ENCODE data around the gene PTPRE. TPM values are rescaled to one million over a fixed set of nuclear protein-coding genes. Genes with fewer than 3 reads are reported as not detected.
A peak's percentile ranks its signal among the peaks of the same experiment; 100 is the strongest.

PTPRE gene
- total RNA-seq, 2 donors from 2014 or later, result 32.7 to 54.1 TPM

DNA sequence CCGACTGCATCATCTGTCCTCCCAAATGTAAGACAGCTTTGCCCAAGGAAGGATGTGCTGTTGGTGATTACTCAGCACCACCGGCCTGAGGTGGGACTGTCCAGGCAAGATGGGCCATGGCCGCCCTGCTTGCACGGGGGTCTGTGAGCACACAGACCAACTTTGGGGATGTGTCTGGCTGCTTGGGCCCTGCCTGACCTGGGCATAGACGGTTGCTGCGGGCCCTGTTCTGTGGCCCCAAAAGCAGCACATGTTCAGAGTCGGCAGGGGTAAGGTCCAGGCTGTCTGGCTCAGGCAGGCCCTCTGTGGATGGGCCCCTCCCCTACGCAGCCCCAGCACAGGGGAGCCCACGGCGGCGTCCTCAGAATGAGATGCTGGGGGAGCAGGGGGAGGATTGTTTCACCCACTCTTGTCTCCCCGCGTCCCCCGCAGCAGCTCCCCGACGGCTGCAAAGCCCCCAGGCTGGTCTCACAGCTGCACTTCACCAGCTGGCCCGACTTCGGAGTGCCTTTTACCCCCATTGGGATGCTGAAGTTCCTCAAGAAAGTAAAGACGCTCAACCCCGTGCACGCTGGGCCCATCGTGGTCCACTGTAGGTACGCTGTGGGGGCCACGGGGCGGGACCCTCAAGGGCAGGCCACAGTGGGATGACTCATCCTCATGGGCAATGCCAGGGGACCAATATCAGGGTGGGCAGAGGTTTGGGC lies 160.9 kb downstream of the PTPRE start:
- peaks cover 97% of the 10 kb centered on the region for H3K36me3 Mint-ChIP-seq (ENCODE audit: low read depth)
- H3K4me1 Mint-ChIP-seq, result peaks cover 42% of the 10 kb centered on the region
- no peaks in the 10 kb centered on the region for H3K27me3 Mint-ChIP-seq
- peaks cover 4% of the 10 kb centered on the region for H3K9me3 Mint-ChIP-seq
- ATAC-seq (replicated peaks), result no peak
- no peak overlapping the region for H3K4me3 Mint-ChIP-seq
- no peak overlapping the region for H3K27ac Mint-ChIP-seq

DNA sequence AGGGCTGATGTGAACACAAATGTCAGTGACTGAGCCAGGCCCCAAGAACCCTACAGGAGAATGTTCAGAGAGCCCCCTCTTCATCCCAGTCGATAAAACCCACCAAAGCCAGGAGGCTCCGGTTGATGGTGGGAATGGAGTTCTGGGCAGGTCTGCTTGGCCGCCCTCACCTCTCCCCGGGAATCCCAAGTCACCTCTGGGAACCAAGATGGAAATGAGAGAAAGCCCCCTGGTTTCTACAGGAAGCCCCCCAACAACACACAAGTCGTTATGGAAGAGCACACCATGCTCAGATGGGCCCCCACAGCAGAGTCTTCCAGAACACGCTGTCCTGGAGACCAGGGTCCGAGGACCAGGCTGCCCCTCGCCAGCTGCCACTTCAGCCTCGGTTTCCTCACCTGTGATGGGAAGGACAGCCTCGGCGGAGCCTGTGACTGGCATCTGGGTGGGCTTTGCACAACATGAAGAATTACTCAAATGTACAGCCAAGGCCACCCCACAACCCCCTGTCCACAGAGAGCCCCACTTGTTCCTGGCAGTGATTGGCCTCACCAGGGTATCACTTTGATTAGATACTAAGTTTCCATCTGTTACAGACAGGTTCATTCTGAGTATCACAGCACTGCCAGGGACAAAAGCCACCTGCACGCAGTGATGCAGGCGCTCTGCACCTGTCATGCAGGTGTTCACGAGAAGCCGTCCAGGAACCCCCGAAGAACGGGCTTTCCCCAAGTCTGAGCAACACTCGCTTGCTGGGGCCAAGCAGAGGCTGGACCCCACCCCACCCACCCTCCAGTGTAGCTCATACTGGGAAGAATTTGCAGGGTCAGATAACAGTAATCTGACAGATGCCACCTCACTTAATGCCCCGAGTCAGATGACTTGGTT lies 161.7 kb downstream of the PTPRE start:
- H3K27ac Mint-ChIP-seq, result no peak overlapping the region
- H3K9me3 Mint-ChIP-seq, result peaks cover 4% of the 10 kb centered on the region
- no peaks in the 10 kb centered on the region for H3K27me3 Mint-ChIP-seq
- no peak overlapping the region for H3K4me3 Mint-ChIP-seq
- peaks cover 37% of the 10 kb centered on the region for H3K4me1 Mint-ChIP-seq
- H3K36me3 Mint-ChIP-seq (ENCODE audit: low read depth), result peaks cover 97% of the 10 kb centered on the region
- no peak for ATAC-seq (replicated peaks)

DNA sequence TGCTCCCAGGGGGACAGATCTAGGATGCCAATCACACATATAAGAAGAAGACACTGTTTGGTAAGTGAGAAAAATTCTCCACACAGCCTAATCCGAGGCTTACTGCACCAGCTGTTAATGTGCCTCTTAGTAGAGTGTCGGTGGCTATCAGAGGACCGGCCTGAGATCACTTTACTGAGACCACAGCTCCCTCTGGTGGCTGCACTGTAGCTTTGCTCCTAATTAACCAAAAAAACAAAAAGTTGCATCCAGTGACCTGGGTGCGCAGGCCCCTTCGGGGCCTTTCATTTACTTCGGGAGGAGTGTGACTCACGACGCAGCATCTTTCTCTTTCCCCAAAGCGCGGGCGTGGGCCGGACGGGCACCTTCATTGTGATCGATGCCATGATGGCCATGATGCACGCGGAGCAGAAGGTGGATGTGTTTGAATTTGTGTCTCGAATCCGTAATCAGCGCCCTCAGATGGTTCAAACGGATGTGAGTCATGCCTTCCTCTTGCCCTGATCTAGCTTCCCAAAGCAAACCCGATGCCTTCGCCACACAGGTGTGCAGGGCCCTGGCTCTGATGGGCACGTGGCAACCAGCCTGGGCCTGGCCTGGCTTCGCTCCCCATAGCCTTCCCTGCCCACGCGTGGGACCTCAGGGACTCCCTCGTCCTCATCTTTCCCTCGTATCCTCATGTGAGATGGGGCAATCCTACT lies 162.6 kb downstream of the PTPRE start:
- peaks cover 4% of the 10 kb centered on the region for H3K9me3 Mint-ChIP-seq
- H3K27ac Mint-ChIP-seq, result peak overlapping the region; percentile 64
- H3K27me3 Mint-ChIP-seq, result no peaks in the 10 kb centered on the region

DNA sequence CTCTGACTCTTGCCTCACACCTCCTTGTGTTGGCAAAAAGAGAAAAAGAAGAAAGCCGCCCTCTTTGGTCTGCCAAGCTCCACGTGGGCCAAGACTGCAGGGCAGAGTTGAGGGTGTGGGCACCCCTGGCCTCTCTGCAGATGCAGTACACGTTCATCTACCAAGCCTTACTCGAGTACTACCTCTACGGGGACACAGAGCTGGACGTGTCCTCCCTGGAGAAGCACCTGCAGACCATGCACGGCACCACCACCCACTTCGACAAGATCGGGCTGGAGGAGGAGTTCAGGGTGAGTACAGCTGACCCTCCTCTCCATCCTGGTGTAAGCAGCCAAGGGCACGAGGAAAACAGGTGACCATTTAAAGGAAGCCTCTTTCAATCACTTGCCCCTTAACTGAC lies 163.3 kb downstream of the PTPRE start:
- H3K9me3 Mint-ChIP-seq, result peaks cover 4% of the 10 kb centered on the region
- no peak for ATAC-seq (replicated peaks)
- H3K36me3 Mint-ChIP-seq (ENCODE audit: low read depth), result peaks cover 97% of the 10 kb centered on the region
- peak overlapping the region; percentile 64 for H3K27ac Mint-ChIP-seq
- no peaks in the 10 kb centered on the region for H3K27me3 Mint-ChIP-seq
- no peak overlapping the region for H3K4me3 Mint-ChIP-seq
- H3K4me1 Mint-ChIP-seq, result peaks cover 33% of the 10 kb centered on the region

More for the DNA sequence above, 162.6 kb downstream of the PTPRE start:
- Mint-ChIP-seq H3K4me3 (no peak overlapping the region), H3K36me3 (ENCODE audit: low read depth) (peaks cover 97% of the 10 kb centered on the region), H3K4me1 (peaks cover 34% of the 10 kb centered on the region)
- ATAC-seq (replicated peaks), result peak; percentile 23

- no peak for ATAC-seq (replicated peaks)
- Mint-ChIP-seq H3K36me3 (ENCODE audit: low read depth) (peaks cover 97% of the 10 kb centered on the region), H3K27ac (peak overlapping the region; percentile 50), H3K9me3 (peaks cover 4% of the 10 kb centered on the region), H3K27me3 (no peaks in the 10 kb centered on the region), H3K4me1 (peaks cover 30% of the 10 kb centered on the region), H3K4me3 (no peak overlapping the region)
These were observed 164.0 kb downstream of the PTPRE start for GRCh38 chr10:128070721-128071416.

DNA sequence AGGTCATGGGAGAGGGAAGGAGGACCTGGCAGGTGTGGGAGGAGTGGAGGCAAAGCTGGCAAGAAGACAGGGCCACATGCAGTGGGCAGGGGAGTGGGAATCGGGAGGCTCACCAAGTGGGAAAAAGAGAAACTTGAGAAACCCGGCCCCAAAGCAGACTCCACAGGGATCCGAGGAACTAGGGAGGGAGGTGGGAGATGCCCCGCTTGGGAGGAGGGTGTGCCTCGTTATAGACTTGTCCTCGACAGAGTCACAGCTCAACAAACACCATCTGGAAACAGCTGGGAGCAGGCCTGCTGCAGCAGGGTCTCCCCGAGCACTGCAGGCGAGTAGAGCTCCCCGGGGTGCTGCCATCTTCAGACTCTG lies 164.5 kb downstream of the PTPRE start:
- Mint-ChIP-seq H3K27ac (peak overlapping the region; percentile 50), H3K4me3 (no peak overlapping the region), H3K4me1 (peaks cover 25% of the 10 kb centered on the region), H3K36me3 (ENCODE audit: low read depth) (peaks cover 97% of the 10 kb centered on the region), H3K9me3 (peaks cover 4% of the 10 kb centered on the region), H3K27me3 (no peaks in the 10 kb centered on the region)
- ATAC-seq (replicated peaks), result no peak

GRCh38 chr10:128072046-128072445 lies 165.1 kb downstream of the PTPRE start:
- H3K9me3 Mint-ChIP-seq, result peaks cover 2% of the 10 kb centered on the region
- no peak for ATAC-seq (replicated peaks)
- H3K27ac Mint-ChIP-seq, result no peak overlapping the region
- H3K4me3 Mint-ChIP-seq, result no peak overlapping the region
- peaks cover 18% of the 10 kb centered on the region for H3K4me1 Mint-ChIP-seq
- H3K27me3 Mint-ChIP-seq, result no peaks in the 10 kb centered on the region
- H3K36me3 Mint-ChIP-seq (ENCODE audit: low read depth), result peaks cover 97% of the 10 kb centered on the region

- no peak for ATAC-seq (replicated peaks)
- peaks cover 14% of the 10 kb centered on the region for H3K4me1 Mint-ChIP-seq
- no peaks in the 10 kb centered on the region for H3K9me3 Mint-ChIP-seq
- H3K27me3 Mint-ChIP-seq, result no peaks in the 10 kb centered on the region
- peaks cover 98% of the 10 kb centered on the region for H3K36me3 Mint-ChIP-seq (ENCODE audit: low read depth)
- H3K4me3 Mint-ChIP-seq, result no peak overlapping the region
- no peak overlapping the region for H3K27ac Mint-ChIP-seq
These were observed 166.2 kb downstream of the PTPRE start for GRCh38 chr10:128072941-128073645.

GRCh38 chr10:128073890-128074289 lies 167.0 kb downstream of the PTPRE start:
- ATAC-seq (replicated peaks), result no peak
- no peaks in the 10 kb centered on the region for H3K9me3 Mint-ChIP-seq
- no peak overlapping the region for H3K27ac Mint-ChIP-seq
- H3K4me1 Mint-ChIP-seq, result peaks cover 14% of the 10 kb centered on the region
- peaks cover 99% of the 10 kb centered on the region for H3K36me3 Mint-ChIP-seq (ENCODE audit: low read depth)
- no peaks in the 10 kb centered on the region for H3K27me3 Mint-ChIP-seq
- H3K4me3 Mint-ChIP-seq, result no peak overlapping the region

DNA sequence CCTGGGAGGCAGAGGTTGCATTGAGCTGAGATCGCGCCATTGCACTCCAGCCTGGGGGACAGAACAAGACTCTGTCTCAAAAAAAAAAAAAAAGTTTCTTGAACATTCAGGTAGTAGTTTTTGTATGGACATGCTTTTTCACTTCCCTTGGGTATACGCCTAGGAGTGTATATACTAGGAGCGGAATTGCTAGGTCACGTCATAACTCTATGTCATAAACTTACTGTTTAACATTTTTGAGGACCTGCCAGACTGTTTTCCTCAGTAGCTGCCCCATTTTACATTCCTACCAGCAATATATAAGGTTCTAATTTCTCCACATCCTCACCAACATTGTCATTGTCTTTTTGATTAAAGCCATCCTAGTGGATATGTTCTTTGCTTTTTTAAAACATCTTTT lies 167.7 kb downstream of the PTPRE start:
- no peak overlapping the region for H3K27ac Mint-ChIP-seq

DNA sequence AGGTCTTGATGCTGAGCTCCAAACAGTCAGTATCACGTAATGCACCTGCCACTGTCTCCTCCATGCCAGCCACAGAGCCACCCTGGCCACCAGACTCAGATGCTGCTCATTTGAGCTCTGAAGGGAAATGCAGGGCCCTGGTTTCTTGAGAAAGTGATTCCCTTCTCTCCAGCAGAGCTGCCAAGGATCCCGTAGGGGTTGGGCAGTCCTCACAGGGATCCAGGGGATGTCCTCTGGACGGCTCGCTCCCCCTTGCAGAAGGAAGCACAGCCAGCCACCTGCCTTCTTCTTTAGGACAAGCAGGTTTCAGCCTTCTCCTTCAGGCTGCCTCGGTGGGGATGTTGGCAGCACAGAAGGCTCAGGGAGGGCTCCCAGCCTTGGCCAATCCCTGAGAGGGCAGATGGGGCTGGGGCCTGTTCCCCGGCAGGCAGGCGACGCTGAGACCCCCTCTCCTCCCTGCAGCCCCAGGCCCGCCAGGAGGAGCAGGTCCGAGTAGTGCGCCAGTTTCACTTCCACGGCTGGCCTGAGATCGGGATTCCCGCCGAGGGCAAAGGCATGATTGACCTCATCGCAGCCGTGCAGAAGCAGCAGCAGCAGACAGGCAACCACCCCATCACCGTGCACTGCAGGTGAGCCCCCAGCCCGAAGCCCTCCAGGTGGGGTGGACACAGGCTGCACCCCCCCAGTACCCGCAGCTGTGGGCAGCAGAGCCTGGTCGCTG lies 170.4 kb downstream of the PTPRE start:
- peaks cover 99% of the 10 kb centered on the region for H3K36me3 Mint-ChIP-seq (ENCODE audit: low read depth)
- no peaks in the 10 kb centered on the region for H3K27me3 Mint-ChIP-seq
- no peak for ATAC-seq (replicated peaks)
- H3K9me3 Mint-ChIP-seq, result no peaks in the 10 kb centered on the region
- H3K4me1 Mint-ChIP-seq, result peaks cover 14% of the 10 kb centered on the region
- H3K4me3 Mint-ChIP-seq, result no peak overlapping the region
- no peak overlapping the region for H3K27ac Mint-ChIP-seq

More for the DNA sequence above, 167.7 kb downstream of the PTPRE start:
- H3K9me3 Mint-ChIP-seq, result no peaks in the 10 kb centered on the region
- H3K4me1 Mint-ChIP-seq, result peaks cover 14% of the 10 kb centered on the region
- ATAC-seq (replicated peaks), result no peak
- no peak overlapping the region for H3K4me3 Mint-ChIP-seq
- no peaks in the 10 kb centered on the region for H3K27me3 Mint-ChIP-seq
- H3K36me3 Mint-ChIP-seq (ENCODE audit: low read depth), result peaks cover 99% of the 10 kb centered on the region

DNA sequence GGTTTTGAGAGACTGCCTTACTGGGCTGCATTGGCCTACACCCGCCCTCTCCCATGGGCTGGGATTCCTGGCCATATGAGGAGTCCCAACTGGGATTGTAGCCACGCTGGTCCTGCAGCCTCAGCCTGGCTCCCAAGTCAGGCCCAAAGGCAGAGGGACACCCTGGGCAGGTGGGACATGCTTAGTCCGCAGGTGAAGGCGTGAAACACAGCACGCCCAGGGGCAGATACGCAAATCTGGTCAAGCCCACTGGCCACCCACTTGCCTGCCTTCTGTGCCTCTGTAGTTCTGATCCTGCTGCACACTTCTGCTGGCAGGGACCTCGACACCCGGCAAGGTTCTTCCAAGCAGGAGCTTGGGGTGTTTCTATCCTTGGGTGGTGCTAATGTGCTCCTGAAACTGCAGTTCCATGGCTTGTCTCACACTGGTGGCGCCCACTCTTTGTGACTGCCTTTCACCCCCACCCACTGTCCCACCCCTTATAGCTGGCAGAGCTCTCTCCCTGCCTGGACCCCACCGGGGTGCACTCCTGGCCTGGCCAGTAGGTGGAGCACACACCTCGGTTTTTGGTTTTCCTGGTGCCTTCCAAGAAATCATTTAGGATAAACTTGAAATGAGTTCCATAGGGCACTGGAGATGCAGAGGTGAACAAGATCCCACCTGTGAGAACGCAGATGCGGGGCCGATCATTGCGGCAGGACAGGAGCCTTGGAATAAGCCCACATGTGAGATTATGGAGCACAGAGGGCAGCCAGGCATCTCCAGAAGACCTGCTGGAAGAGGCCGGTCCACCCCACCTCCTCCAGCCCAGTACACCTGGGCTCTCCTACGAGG lies 171.4 kb downstream of the PTPRE start:
- peaks cover 97% of the 10 kb centered on the region for H3K36me3 Mint-ChIP-seq (ENCODE audit: low read depth)
- H3K4me1 Mint-ChIP-seq, result peaks cover 14% of the 10 kb centered on the region
- H3K27ac Mint-ChIP-seq, result no peak overlapping the region
- no peaks in the 10 kb centered on the region for H3K9me3 Mint-ChIP-seq
- peak; percentile 69 for ATAC-seq (replicated peaks)
- H3K4me3 Mint-ChIP-seq, result no peak overlapping the region
- H3K27me3 Mint-ChIP-seq, result no peaks in the 10 kb centered on the region
